ENCODE data around the gene C1orf35.

The C1orf35 gene

GRCh38 chr1:228102791-228103620 is at the start of gene C1orf35:
TSS of gene C1orf35 (minus strand) at chr1:228103325. CDS start at chr1:228103227, 98 bp downstream.
- peak; percentile 89 to 92 for DNase-seq (ENCODE audit: low read depth in 2 of 2)

DNA sequence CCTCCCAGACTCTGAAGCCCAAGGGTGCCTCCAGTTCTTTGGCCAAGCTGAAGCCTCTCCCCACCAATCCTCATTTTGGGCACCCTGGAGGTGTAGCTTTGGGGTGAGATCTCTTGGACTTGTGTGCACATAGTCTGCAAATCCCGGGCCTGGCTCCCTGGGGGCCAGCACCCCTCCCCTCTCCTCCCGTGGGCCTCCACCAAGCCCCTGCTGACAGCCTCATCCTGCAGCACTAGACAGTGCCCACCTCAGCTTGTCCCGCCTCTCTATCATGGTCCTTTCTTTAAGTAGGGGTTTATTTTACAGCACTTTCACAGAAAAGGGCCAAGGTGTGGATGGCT is 49.8 kb upstream of the C1orf35 start:
- DNase-seq (ENCODE audit: low read depth in 2 of 2): no peak

DNA sequence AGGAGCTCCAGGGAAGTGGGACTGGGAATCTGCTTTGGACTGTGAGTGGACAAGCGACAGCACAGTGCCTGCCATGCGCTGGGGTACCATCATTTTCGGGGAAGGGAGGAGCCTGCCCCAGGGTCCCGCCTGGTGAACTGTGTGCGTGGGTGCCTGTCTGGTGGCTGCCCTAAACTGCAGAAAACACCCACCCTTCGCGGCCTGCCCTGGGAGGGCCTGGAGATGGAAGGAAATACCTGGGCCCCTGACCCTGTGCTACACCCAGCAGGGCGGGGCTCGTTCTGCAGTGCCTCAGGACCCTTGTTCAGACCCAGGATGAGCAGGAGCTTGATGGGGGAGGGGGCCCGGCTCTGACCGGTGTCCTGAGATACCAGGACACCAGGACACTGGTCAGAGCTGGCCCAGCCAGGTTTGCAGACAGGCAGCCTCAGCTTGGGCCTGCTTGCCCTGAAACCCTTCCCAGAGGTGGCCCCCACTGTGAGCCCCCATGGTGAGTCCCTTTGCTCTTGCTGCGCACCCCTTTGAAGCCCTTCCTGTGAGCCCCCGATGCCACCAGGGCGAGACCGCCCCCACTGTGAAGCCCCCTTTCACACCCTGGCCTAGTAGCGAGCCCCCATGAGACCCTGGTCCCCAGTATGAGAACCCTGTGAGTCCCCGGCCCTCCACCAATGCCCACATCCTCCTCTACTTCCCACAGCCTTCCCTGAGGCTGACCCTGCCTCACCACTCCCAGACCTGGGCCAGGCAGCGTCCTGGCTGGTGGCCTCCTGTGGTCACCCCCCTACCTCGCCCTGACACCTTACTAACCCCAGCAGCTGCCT is 49.2 kb upstream of the C1orf35 start:
- DNase-seq (ENCODE audit: low read depth in 2 of 2): no peak

DNA sequence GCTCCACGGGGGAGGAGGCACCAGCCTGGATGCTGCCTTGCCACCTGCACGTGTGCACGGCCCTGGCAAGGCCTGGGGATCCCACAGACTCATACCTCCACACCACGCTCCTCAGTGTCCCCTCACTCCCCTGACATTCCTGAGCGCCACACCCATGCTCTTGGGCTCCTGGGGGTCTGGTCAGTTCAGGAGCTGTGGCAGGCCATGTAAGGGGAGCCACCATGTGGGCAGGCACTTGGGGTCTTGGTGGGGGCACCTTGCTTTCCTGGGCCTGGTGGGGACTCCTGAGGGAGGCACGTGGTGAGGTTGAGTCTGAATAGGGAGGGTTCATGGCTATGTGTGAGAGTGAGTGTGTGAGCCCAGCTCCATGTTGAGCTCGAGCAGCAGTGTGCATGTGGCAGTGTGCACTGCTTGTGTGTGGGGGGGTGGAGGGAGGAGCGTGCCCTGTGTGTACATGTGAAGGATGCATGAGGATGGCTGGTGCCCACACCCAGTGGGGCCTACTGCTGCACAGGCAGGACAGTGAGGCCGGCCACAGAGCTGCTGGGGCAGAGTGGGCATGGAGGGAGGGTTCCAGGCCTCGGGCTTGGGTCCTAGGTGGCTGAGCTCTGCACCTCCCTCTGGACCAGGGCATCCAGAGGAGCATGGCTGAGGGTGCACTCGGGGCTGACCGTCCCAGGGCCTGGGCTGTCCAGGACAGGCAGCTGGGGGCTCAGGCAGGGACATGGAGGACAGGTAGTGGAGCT is 48.2 kb upstream of the C1orf35 start:
- no peak for DNase-seq (ENCODE audit: low read depth in 2 of 2)

DNA sequence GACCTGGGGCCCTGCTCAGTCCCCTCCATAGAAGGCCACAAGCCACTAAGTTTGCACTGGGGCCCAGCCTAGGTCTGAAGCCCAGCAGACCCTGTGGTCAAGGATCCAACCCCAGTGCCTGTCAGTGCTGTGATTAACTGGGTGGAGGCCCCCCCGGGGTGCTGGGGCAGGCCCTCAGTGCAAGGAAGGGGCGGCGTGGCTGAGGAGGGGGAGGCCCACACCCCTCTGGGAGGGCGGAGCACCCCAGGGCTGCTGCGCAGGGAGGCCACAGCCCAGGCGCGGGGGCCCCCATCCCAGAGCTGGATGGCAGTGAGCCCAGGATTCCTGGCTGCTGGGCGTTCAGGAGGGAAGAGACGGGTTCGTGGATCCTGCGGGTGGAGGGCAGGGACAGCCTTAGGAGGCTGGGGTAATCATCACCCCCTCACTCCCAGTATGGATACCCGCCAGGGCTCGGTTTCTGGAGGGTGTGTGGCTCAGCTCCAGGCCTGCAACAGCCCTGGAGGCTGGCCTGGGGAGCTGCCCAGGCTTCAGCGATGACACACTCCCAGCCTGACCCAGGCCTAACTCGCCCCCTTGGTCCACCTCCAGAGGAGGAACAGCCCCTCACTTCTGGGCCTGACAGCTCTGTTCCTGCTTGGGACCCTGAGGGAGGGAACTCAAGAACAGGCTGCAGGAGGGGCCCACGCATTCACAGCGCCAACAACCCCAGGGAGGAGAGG is 47.5 kb upstream of the C1orf35 start:
- DNase-seq (ENCODE audit: low read depth in 2 of 2): no peak

DNA sequence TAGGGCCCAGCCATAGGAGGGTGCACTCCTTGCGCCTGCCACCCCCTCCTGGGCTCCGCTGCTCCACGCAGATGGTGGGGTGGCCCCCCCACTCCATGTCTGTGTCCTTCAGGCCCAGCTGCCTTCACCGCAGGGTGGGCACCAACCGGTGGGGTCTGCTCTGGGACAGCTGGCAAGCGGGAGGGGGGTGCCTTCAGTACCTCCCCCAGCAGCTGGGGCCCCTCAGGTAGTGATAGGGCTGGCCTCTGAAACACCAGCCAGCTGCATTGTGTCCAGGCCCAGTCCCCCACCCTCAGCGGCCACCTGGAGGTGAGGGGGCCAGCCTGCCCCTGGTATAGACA is 47.0 kb upstream of the C1orf35 start:
- DNase-seq (ENCODE audit: low read depth in 2 of 2): no peak

GRCh38 chr1:228149406-228150119 is 46.4 kb upstream of the C1orf35 start, which contains the start of gene GJC2:
TSS of gene GJC2 (plus strand) at chr1:228149930. CDS start at chr1:228157759, 7,829 bp downstream.
- DNase-seq (ENCODE audit: low read depth in 2 of 2): no peak

DNA sequence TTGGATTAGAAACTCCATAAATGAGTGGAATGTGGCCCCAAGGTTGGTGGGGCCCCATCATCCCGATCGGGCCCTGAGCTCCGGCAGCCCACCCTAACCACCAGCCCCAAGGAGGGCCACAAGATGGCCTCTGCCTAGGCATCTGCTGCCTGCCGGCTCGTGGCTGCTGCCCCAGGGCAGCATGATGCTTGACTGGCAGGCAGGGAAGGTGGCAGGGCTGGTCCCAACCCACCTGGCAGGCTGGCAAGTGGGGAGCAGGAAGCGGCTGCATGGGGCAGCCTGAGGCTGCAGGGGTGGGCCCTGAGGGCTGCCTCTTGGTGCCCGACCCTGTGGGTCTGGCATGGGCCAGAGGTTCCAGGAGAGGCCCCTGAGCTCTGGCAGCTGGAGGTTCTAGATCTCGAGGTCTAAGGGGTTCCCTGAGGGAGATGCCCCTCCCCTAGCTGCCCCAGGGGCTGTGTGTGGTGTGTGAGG is 45.8 kb upstream of the C1orf35 start:
- DNase-seq (ENCODE audit: low read depth in 2 of 2): no peak

DNA sequence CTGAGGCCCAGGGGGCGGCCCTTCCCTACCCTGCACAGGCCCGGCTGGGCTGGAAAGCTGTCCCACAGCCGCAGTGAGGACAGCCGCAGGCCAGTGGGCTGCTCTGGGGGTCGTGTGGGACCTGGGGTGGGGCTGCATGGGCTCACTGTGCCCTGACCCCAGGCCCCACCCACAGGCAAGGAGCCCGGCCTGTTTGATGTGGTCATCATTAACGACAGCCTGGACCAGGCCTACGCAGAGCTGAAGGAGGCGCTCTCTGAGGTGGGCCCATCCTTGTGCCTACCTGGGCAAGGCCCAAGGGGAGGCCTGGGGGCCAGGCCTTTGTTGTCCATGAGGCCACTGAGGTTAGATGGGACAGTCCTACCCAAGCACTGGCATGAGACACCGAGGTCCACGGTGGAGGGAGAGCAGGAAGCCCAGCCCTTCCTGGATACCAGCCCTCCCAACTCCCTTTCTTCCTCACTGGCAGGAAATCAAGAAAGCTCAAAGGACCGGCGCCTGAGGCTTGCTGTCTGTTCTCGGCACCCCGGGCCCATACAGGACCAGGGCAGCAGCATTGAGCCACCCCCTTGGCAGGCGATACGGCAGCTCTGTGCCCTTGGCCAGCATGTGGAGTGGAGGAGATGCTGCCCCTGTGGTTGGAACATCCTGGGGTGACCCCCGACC is 45.2 kb upstream of the C1orf35 start:
- no peak for DNase-seq (ENCODE audit: low read depth in 2 of 2)

DNA sequence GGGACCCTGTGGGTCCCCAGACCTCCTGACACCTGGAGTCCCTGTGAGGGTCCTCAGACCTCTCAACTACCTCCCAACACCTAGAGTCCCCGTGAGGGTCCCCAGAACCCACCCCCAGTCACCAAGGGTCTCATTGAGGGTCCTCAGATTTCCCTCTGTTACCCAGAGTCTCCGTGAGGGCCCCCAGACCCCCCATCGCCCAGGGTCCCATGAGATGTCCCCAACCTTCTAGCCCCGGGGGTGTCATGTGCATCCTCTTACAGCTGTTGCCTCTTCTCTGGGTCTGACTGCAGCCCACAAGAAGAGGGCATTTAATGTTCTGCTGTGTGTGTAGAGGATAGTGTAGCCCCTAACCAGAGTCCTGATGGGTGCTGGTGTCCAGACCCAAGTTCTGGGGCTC is 44.6 kb upstream of the C1orf35 start:
- no peak for DNase-seq (ENCODE audit: low read depth in 2 of 2)

DNA sequence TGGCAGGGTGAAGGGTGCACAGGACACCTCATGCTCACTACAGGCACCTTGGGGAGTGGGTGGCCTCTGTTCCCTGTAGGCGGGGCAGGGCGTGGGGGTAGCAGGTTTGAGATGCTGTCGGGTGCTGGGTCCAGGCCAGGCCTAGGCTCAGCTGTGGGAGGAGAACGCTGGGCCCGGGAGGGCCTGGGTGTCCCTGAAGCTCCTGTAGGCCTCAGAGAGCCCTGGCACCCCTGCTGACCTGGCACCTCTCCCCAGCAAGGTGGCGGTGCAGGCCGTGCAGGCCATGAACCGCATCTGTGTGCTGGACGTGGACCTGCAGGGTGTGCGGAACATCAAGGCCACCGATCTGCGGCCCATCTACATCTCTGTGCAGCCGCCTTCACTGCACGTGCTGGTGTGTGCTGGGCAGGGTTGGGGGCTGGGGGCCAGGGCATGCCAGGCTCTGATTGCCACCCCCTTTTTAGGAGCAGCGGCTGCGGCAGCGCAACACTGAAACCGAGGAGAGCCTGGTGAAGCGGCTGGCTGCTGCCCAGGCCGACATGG is 44.1 kb upstream of the C1orf35 start:
- no peak for DNase-seq (ENCODE audit: low read depth in 2 of 2)

DNA sequence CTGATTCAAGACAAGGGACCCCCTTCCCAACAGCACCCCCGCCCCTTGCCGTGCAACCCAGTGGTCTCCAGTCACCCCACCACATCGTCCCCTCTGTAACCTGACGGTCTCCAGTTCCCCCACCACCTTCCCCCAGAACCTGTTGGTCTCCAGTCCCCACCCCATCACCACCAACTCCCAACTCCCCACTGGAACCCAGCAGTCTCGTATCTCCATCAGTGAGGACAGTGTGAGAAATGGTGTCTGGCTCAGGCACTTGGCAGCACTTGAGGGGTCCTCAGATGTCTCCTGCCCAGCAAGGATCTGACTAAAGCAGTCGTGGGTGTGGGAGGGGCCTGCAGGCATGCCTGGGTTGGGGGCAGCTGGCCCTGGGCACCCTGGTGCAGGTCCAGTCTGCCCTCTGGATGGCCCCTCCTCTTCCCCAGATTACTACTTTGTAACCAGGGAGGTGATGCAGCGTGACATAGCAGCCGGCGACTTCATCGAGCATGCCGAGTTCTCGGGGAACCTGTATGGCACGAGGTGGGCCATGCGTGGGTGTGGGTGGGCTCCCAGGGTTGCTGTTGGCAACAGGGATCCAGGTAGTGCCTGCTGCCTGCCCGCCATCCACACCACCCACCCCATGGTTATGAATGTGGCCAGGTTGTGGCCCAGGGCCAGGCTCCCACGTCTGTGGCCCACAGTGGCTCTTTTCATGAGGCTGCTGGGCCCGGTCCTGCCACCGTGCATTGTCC is 43.5 kb upstream of the C1orf35 start:
- DNase-seq (ENCODE audit: low read depth in 2 of 2): no peak

- no peak for DNase-seq (ENCODE audit: low read depth in 2 of 2)
Measured at GRCh38 chr1:228145463-228146416, 42.6 kb upstream of the C1orf35 start.

GRCh38 chr1:228144993-228145343 is 41.8 kb upstream of the C1orf35 start:
- no peak for DNase-seq (ENCODE audit: low read depth in 2 of 2)

GRCh38 chr1:228144193-228144992 is 41.3 kb upstream of the C1orf35 start:
- DNase-seq (ENCODE audit: low read depth in 2 of 2): no peak

DNA sequence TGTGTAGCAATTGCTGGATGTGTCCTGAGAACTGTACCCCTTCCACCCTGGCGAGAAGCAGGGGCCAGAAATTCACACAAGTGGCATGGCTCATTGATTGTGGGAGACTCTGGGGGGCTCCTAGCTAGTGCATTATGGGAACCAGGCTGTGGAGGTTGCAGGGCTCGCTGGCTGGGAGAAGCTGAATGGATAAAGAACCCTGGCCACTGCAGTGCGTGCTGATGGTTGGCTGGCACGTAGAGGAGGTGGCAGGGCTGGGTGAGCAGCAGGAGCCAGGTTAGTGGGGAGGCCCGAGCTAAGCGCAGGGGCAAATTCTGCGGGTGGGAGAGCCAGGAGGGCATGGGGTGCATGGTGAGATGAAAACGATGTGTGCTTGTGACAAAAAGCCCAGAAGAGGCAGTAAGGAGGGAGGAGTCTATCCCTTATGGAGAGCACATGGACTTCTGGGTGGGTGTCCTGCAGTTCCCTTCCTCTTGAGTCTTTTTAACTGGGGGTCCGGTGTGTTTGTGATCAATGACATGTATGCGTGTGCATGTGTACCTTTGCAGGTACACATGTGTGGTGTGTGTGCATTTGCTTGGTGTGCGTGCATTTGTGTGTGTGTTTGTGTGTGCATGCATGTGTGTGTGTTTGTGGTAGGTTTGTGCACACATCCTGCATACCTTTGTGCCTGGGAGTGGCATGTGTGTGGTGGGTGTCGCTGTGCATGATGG is 40.5 kb upstream of the C1orf35 start:
- no peak for DNase-seq (ENCODE audit: low read depth in 2 of 2)

GRCh38 chr1:228142701-228143136 is 39.6 kb upstream of the C1orf35 start:
- no peak for DNase-seq (ENCODE audit: low read depth in 2 of 2)

Data from stimulated activated CD4-positive, alpha-beta T cell treated with anti-CD3 and anti-CD28 coated beads, Interleukin-15, amount 100 ng/mL, for 48 hours (primary cell).